Fibroblast of mammary gland (primary cell): Measurements from ENCODE around the gene CALY.
"Not testable (repeated sequence)": the region's sequence is repeated elsewhere in the genome, so short reads cannot be mapped to it uniquely, and the experiment has no call there.

Experiments used
- DNase-seq: peaks from one replicate; pipeline ENCODE4 v3.0.0-alpha.2; 2010; ENCODE audit warnings: low read depth
- H3K4me3 ChIP-seq: 2 replicates; pipeline ENCODE4 v1.5.1; 2011; ENCODE audit warnings: low read depth, mild to moderate bottlenecking, low read length, moderate library complexity; ENCODE audit not compliant: control insufficient read depth
- CTCF ChIP-seq: conservative IDR thresholded peaks from 2 replicates; pipeline ENCODE4 v1.5.1; 2011; ENCODE audit warnings: low read depth, low read length, inconsistent platforms; ENCODE audit not compliant: control insufficient read depth, insufficient read depth

CALY gene

DNA sequence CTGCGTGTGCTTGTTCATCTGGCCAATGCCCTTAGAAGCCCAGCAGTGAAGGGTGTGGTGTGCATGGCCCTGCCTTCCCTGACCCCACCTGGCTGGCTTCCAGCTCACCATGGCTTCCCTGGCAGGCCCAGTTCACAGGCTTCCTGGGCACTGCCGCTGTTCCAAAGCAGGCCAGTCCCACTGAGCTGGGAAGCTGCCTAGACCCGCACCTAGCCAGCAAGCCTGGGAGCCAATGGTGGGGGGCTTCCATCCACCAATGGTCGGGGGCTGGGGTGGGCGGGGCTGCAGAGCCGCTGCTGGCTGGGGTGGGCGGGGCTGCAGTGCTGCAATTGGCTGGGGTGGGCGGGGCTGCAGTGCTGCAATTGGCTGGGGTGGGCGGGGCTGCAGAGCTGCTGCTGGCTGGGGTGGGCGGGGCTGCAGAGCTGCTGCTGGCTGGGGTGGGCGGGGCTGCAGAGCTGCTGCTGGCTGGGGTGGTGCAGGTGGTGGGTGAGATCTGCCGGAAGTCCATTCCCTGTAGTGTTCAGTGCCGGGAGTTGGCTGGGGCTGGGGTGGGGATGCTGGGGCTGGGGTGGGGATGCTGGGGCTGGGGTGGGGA lies 12.4 kb downstream of the CALY start:
- peak; percentile 32 for DNase-seq
- no peak overlapping the region for H3K4me3 ChIP-seq
- no peak for TF ChIP-seq CTCF

DNA sequence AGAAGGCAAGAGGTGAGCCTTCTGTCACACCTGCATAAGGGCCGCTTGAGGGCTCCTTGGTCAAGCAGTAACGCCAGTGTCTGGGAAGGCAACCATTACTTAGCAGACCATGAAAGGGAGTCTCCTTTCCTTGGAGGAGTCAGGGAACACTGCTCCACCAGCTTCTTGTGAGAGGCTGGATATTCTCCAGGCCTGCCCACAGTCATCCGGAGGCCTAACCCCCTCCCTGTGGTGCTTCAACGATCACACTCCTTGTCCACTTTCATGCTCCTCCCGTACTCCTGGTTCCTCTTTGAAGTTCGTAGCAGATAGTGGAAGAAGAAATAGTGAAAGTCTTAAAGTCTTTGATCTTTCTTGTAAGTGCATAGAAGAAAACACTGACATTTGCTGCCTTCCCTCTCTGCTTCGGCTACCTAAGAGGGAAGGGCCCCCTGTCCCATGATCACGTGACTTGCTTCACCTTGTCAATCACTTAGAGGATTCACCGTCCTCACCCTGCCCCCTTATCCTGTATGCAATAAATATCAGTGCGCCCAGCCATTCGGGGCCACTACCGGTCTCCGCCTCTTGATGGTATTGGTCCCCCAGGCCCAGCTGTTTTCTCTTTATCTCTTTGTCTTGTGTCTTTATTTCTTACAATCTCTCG lies 14.5 kb downstream of the CALY start:
- not testable (repeated sequence) for DNase-seq, H3K4me3 ChIP-seq

GRCh38 chr10:133320852-133321422 lies 15.8 kb downstream of the CALY start:
- DNase-seq, H3K4me3 ChIP-seq: not testable (repeated sequence)

GRCh38 chr10:133318494-133319127 lies 18.1 kb downstream of the CALY start:
- peak overlapping the region; percentile 34 for H3K4me3 ChIP-seq
- peak; percentile 55 for TF ChIP-seq CTCF
- peak; percentile 42 for DNase-seq

DNA sequence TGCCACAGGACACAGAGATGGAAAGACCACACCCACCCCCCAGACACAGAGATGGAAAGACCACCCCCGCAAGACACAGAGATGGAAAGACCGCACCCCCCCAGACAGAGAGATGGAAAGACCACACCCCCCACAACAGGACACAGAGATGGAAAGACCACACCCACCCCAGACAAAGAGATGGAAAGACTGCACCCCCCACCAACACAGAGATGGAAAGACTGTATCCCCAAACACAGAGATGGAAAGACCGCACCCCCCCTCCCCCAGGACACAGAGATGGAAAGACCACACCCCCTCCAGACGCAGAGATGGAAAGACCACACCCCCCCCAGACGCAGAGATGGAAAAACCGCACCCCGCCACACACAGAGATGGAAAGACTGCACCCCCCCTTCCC lies 20.0 kb downstream of the CALY start:
- DNase-seq = no peak
- no peak overlapping the region for H3K4me3 ChIP-seq
- TF ChIP-seq CTCF = no peak

DNA sequence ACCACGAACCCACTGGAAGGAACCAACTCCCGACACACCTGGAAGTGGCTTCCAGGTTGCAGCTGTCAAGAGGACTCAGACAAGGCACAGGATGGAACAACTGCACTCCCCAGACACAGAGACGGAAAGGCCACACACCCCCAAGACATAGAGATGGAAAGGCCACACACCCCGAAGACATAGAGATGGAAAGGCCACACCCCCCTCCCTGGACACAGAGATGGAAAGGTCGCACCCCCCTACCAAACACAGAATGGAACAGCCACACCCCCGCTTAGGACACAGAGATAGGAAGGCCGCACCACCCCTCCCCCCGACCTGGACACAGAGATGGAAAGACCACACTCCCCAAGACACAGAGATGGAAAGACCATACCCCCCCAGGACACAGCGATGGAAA lies 20.4 kb downstream of the CALY start:
- TF ChIP-seq CTCF = no peak
- no peak overlapping the region for H3K4me3 ChIP-seq
- no peak for DNase-seq

- no peak for TF ChIP-seq CTCF
- H3K4me3 ChIP-seq = no peak overlapping the region
- DNase-seq = peak; percentile 29
These were observed 20.8 kb downstream of the CALY start for GRCh38 chr10:133315847-133316246.
